NCI-H146 (cell line): ENCODE results near the gene CD74.

Experiments
- DNase-seq: peaks from one replicate; lab custom pipeline; 2025; lab: John Stamatoyannopoulos, UW

CD74 gene

DNA sequence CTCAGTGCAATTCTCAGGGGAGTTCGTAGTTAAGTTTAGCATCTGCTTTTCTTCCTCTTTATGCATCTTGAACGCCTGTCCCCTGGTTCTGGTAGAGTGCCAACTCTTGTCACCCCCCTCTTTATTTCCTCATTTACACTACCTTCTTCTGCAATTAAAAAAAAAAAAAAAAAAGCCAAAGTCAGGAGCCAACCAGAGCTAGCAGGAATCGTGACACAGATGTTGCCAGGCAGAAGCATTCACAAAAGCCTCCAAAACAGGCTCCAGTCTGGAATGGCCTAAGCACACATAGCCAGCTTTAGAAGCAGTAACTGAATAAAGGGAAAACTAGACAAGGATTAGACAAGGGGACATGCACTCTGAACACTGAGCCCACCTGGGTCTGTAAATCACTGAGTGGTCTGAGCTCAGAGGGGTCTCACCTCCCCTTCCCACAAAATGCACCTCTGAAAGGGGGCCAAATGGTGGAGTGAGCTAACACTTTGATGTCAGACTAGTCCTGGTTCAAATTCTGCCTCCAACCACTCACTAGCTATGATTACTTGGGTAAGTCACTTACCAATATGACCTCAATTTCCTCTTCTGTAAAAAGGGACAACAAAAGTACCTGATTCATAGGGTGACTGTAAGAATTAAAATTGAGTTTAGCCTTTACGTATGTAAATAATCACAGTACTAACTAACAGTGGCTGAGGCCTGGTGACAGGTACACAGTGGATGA is 2.0 kb downstream of the CD74 start:
- DNase-seq, result peak; percentile 55

DNA sequence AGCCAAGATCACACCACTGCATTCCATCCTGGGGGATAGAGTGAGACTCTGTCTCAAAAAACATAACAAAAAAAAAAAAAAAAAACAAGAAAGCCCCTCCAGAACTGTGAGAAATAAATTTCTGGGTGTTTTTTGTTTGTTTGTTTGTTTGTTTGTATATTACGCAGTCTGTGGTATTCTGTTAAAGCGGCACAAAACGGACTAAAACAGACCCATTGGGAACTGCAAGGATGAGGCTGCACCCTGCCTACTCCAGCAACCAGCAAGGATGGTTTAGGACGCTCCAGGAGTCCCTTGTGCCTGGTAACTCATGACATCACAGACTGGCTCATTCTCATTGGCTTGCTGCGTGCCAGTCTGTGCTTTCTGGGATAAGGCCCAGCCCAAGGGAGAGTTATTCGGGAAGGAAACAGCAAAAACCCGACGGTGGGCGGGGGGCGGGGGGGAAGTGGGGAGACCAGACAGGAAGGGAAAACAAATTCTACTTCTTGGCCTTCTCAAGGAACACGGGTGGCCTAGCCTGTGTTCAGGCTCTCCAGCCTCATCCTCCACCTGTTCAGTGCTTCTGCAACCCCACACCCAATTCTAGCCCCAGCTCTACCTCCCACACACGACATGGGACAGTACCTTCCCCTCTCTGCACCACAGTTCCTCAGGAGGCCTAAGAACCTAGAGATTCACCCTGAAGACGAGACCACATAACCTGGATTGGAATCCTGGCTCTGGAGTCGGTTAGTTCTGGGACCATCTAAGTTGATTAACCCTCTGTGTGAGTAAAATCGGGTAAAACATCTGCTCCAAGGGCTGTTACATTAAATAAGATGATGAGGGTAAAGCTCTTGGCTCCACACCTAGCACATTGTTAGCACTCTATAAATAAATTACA is 2.8 kb downstream of the CD74 start:
- DNase-seq, result peak; percentile 75

DNA sequence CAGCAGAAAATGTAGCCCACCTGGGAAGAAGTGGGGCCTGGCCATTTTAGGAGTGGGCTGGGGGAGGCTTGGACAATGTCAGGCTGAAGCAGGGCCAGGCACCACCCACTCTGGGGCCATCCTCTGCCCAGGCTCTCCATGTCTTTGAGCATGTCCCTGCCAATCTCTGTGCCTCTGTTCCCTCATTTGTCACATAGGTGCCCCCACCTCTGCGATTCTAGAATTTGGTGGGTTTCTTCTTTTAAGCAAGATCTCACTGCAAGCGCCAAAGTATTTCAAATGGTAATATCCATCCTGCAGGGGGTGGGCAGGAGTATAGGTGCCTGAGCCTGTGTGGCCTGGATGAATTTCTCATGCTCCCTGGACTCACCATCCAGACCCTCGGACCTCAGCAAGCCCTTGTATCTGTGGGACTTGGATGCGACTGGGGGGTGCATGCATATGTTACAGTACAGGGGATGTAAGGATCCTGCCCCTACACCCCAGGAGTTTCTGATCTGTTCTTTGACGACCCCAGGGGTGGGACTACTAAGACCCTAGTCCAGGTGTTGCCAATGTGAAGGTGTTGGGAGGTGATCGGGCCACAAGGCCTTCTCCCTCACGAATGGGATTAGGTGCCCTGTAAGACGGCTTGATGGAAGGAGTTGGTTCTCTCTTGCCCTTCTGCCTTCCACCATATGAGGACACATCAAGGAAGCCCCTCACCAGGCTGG is 4.3 kb downstream of the CD74 start:
- no peak for DNase-seq

DNA sequence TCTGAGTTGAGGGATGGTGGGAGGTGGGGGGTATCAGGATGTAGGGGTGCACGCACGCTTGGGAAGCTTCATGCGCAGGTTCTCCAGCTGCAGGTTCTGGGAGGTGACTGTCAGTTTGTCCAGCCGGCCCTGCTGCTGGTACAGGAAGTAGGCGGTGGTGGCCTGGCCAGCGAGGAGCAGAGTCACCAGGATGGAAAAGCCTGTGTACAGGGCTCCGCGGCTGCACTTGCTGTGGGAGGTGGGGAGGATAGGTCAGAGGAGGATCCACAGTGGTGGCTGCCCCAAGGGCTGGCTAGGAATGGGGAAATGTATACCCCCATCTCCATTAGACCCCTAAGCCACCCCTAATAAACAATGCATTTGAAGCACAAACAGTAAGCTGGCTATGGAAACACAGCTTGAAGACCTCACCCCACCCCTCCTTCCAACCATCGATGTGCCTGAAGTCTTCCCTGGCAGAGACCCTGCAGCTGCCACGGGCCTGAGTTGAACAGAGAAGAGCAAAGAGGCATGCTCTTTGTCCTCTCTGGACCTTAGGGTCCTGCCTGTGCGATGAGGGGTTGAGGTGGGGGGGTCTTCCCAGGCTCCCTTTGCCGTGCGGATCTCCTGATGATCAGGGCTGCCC is 5.5 kb downstream of the CD74 start:
- peak; percentile 42 for DNase-seq

DNA sequence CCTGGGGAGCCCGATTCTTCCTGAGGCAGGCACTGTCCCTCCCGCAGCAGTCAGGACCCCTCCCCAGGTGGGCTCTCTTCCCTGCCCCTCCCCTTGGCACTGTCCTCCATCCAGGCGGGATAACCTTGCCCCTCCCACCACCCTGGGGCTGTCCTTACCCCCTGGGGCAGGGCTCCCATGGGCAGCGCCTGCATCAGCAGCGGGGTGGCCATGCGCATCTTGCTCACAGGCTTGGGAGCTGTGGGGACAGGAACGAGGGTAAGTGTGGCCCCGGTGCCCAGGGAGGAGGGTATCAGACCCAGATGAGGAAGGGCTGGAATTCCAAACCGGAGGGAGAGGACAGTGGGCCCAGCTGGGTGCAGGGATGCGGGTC is 6.0 kb downstream of the CD74 start:
- peak; percentile 36 for DNase-seq

DNA sequence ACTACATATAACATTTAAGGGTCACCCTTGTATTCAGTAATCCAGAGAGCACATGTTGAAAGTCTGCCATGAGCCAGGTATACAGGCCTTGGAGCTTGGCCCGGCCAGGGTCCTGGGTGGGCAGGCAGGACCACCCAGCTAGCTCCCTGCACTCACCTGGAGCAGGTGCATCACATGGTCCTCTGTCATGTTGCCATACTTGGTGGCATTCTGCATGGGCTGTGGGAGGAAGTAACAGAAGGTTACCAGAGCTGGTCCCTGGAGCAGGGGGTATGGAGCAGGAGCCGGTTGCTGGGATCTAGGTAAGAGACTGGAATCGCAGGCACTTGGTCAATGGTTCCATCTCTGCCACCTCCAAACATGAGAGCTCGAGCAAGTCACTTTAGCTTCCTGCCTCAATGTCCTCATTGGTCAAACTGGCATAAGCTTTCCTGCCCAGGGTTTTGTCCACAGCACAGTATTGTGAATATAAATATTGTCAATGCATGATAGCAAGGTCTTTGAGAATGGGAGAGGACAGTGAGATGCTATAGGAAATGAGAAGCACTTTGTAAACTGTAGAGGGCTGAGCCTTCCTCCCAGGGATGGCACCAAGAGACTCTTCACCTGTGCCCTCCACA is 6.5 kb downstream of the CD74 start:
- no peak for DNase-seq

DNA sequence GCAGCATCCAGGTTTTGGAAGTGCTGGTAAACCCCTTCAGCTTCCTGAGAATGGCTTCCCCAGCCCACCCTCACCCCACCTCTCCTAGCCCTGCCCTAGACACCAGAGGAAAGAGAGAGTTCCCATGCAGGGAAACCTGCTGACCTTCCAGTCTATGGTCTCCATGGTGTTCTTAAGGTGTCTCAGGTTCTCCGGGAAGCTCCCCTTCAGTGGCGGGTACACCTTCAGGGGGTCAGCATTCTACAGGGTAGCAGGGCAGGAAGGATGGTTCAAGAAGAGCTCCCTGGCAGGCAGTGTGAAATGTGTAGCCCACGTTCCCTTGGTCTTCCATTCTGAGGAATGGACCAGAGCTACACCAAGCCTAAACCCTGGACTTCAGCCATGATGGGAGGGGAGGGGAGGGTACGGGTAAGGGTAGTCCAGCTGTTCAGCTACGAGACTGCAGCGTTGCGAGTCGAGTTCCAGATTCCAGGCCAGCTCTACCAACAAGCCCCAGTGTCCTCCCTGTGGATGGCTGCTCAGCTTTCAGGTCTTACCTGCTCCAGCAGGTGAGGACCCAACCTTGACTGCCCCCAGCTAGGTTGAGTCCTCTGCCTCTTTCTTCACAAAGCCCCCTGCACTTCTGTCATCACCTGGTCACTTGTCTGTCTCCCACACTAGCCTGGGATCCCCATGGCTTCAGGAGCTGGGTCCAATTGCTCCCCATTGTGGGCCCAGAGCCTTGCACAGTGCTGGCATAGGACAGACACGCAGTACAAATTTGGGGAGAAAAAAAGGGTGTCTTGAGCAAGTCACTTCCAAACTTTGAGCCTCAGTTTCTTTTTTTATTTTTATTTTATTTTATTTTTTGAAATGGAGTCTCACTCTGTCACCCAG is 7.5 kb downstream of the CD74 start:
- no peak for DNase-seq

DNA sequence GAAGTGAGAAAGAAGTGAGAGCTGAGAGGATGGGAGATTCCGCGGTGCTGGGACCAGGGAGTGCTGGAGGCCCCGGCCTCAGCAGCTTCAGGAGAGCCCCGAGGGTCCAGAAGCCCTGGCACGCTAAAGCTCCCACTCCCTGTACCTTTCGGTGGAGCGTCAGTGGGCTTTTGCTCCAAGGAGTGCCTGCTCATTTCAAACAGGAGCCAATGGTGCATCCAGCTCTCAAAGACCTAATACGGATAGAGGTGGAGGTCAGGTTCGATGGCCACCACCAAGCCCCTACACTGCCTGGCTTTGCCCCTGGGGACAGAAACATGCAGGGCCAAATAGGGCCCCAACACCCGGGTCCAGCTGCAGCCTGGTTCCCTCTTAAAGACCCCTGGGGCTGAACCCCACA is 8.2 kb downstream of the CD74 start:
- no peak for DNase-seq

DNA sequence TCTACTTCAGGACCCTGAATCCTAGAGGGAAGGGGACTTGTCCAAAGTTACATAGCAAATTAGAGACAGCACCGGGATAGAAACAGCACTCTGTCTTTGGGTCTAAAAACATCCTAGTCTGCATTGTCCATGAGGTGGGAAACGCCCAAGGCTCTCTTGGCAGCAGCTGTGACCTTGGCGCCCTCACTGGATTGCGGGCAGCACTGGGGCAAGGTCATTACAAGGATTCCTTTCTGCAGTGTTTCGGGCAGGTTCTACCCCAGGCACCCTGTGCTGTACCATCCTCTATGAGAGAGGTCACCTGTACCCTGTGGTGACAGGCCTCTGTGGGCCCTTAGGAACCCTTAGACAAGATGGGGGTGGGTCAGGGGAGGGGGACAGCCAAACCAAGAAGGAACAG is 8.6 kb downstream of the CD74 start:
- no peak for DNase-seq

DNA sequence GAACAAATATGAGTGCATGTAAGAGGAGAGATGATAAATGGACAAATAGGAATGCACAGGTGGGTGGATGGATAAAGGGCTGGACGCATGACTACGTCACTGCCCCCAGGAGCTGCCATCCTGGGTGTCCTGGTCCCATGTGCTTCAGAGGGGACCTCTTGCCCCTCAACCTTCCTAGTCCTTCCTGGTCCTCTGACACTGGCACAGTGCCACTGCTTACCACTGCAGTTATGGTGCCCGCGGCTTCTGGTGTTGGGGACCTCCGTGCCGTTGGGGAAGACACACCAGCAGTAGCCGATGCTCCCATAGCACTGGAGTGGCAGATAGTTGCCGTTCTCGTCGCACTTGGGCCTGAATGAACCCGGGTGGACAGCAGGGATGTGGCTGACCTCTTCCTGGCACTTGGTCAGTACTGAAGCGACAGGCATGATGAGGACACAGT is 9.8 kb downstream of the CD74 start:
- DNase-seq, result no peak

DNA sequence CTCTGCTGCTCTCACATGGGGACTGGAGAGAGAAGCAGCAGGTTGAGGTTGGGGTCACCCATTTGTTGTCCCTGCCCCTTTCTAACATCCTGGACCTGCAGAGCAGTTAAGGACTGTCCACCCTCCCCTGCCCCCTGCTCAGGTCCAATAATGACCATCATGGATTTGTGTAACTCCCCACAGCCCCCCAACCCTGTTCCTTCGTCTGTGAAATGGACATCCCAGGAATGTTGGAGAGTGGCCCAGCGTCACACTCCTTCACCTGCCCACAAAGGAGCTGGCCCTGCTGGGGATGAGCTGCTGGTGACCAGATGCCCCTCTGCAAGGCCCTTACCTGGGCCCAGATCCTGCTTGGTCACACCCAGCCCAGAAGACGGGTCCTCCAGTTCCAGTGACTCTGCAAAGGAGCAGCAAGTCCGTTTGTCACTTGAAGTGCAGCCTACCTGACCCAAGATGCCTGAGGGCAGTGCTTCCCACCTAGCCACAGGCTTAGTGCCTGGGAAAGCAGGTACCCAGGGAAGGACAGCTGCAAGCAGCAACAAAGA is 10.4 kb downstream of the CD74 start:
- DNase-seq, result no peak

DNA sequence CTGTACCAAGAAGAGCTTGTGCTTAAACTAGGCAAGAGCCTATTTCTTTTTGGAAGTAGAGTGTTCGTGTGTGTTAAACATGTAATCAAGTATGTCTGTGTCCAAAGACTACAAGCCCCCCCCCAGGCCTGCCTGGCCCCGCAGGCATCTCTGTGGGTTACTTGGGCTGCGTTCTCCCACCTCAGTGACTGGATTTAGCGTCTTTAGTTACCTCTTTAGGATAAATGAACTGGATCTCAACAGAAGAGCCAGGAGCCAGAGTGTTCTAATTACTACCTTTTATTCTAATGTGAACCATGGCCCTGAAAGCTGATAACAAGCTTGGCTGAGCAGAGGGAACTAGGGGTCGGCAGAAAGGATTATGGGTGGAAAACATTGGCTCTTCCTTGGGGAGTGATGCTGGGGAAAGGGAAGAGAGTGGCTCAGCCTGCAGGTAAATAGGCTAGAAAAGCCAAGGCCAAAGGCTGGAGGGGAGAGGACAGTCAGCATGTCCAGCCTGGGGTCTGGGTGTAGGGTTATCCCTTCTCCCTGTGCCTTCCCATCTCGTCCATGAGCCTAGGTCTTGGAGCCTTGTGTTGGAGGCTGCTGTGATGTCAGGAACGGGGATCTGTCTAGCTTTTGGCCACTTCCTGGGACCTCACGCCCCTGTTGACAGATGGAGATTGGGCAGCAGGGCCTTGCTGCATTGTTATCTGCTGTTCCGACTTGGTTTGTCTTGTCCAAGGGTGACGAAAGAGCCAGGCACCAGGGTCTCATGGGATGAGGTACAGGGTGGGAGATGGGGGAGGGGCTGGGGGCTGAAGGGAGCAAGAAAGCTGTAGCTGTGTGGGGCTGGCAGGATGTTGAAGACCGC is 11.1 kb downstream of the CD74 start:
- DNase-seq, result no peak

DNA sequence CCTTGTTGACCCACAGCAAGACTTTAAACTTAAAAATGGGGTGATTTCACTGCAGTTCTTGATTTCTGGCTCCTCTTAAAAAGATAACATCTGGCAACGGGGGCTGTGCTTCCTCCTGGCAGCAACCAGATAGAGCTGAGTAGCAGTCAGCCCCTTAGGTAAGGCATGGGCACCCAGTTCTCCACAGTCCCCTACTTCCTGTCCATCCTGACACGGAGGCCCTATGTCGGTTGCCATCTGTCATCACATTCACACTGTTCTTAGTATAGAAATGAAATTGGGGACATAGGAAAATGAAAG is 11.7 kb downstream of the CD74 start:
- no peak for DNase-seq

DNA sequence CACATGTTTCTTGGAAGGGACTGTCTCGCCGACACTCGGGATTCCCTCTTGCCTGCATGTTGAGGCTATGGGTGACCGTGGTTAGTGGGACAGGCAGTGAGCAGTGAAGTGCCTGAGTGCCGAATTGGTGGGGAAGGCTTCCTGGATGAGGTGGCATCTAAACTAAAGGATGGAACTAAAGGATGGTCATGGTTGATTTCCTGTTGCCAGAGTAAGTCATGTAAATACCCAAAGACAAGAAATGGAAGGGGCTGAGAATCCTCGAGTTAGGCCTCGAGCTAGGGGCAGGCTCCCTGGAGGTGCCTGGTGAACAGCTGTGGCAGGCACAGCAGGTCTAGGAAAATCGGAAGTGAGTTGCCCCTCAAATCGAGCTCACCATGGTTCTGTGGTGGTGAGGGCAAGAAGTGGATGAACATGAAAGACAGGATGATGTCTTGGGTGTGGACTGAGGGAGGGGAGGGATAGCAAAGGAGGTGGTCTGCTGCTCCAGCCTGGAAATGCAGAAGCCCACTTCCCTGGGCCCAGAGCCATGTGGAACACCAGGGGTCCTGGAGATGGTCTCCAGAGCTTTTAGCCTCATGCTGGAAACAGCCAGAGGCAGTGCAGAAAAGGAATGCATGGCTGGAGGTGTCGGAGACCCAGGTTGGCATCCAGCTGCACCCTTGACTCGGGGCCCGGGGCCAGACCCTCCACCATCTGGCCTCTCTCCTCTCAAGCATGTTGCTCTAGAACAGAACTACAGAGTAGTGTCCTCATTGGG is 12.2 kb downstream of the CD74 start:
- DNase-seq, result no peak

DNA sequence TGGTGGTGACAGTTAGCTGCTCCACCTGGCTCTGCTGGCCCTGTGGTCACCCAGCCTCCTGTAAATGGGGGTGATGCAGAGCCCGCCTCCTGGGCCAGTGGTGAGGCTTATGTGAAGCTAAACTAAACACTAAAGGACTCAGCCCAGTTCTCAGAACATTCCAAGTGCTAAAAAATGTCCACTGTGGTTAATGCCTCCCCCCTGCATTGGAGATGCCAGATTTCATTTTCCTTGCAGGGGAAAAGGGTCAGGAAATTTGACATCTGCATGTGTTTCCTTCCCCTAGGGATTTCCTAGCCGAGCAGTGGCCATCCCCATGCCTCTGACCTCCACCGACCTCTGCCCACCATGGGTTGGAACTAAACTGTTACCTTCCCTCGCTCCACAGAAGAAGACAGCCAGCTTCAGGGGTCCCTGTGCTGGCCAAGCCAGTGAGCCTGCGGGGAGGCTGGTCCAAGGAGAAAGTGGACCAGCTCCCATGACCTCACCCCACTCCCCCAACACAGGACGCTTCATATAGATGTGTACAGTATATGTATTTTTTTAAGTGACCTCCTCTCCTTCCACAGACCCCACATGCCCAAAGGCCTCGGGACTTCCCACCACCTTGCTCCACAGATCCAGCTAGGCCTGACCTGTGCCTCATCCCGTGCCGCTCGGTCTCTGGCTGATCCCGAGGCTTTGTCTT is 13.0 kb downstream of the CD74 start:
- no peak for DNase-seq

DNA sequence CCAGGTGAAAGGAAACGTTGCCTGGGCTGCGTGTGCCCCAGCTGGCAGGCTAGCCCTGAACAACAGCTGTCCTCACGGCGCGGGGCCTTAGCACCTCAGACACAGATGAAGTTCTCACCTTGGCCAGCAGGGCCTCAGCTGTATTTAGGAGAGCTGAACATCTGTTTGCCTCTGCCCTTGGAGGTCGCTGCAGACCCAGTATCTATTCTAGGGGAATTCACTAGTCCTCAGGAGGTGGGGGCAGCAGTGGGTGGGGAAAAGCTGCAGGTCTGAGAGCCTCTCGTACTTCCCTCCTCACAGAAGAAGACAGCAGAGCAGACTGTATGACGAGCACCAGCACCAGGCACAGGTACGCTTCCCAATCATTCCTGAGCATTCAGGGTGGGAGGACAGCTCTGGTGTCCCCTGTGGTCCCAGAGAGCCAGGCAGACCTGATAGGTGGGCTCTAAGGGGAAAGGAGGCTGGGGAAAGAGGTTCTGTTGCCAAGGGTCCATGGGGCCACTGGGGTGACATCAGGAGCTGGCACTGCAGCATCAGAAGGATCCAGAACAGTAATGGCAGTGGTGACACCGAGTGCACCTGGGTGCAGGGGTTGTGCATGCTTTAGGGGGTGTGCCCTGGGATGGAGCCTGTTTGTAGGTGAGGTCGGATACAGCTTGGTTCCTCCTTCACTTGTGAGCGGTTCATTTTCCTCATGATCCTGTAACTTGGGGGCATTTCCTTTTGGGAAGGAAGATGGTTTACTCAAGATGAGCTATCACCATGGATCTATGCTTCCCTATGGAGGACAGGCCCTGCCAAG is 13.8 kb downstream of the CD74 start:
- no peak for DNase-seq
